GM19438 (cell line): ENCODE measurements around the gene CREG2.
A peak's percentile ranks its signal among the peaks of the same experiment; 100 is the strongest.
"Not testable (repeated sequence)": the region's sequence is repeated elsewhere in the genome, so short reads cannot be mapped to it uniquely, and the experiment has no call there.

Experiments
- ATAC-seq: cut with Tn5 transposase; IDR thresholded peaks from one replicate; pipeline ENCODE4 v1.9.1; 2021; ENCODE audit warnings: low read depth; ENCODE audit not compliant: unreplicated experiment

The CREG2 gene

GRCh38 chr2:101349893-101350662, 37.2 kb downstream of the CREG2 start:
- no peak for ATAC-seq

- no peak for ATAC-seq
Measured at GRCh38 chr2:101348883-101349282, 38.4 kb downstream of the CREG2 start.

- ATAC-seq, result no peak
Measured at GRCh38 chr2:101346909-101347308, 40.4 kb downstream of the CREG2 start.

- no peak for ATAC-seq
Measured at GRCh38 chr2:101344137-101344536, 43.2 kb downstream of the CREG2 start.

- no peak for ATAC-seq
Measured at GRCh38 chr2:101342625-101343008, 44.7 kb downstream of the CREG2 start.

- ATAC-seq, result no peak
Measured at GRCh38 chr2:101341901-101342624, 45.2 kb downstream of the CREG2 start.

GRCh38 chr2:101341421-101341820, 45.9 kb downstream of the CREG2 start:
- ATAC-seq, result no peak

GRCh38 chr2:101340141-101340551, 47.2 kb downstream of the CREG2 start:
- ATAC-seq, result no peak

- ATAC-seq, result no peak
Measured at GRCh38 chr2:101339266-101339880, 47.9 kb downstream of the CREG2 start.

- no peak for ATAC-seq
Measured at GRCh38 chr2:101337877-101338276, 49.4 kb downstream of the CREG2 start.

GRCh38 chr2:101332885-101333766, 54.2 kb downstream of the CREG2 start:
- ATAC-seq, result no peak

GRCh38 chr2:101331202-101331601, 56.1 kb downstream of the CREG2 start:
- ATAC-seq, result no peak

GRCh38 chr2:101330253-101330933, 56.9 kb downstream of the CREG2 start:
- ATAC-seq, result no peak

GRCh38 chr2:101329026-101329425, 58.3 kb downstream of the CREG2 start:
- no peak for ATAC-seq

GRCh38 chr2:101328474-101329007, 58.8 kb downstream of the CREG2 start:
- ATAC-seq, result peak; percentile 91

- peak; percentile 25 for ATAC-seq
Measured at GRCh38 chr2:101327863-101328394, 59.4 kb downstream of the CREG2 start.

GRCh38 chr2:101325425-101325824, 61.9 kb downstream of the CREG2 start:
- ATAC-seq, result no peak

GRCh38 chr2:101316568-101316967, 70.7 kb downstream of the CREG2 start:
- ATAC-seq, result not testable (repeated sequence)

GRCh38 chr2:101311696-101312017, 75.6 kb downstream of the CREG2 start:
- no peak for ATAC-seq
